GM18498 (cell line): Measurements from ENCODE around the gene CPSF4.
A peak's percentile ranks its signal among the peaks of the same experiment; 100 is the strongest.

Experiments
- ATAC-seq: cut with Tn5 transposase; IDR thresholded peaks from one replicate; pipeline ENCODE4 v1.9.1; 2021; ENCODE audit warnings: mild to moderate bottlenecking, moderate library complexity; ENCODE audit not compliant: unreplicated experiment

Gene CPSF4

DNA sequence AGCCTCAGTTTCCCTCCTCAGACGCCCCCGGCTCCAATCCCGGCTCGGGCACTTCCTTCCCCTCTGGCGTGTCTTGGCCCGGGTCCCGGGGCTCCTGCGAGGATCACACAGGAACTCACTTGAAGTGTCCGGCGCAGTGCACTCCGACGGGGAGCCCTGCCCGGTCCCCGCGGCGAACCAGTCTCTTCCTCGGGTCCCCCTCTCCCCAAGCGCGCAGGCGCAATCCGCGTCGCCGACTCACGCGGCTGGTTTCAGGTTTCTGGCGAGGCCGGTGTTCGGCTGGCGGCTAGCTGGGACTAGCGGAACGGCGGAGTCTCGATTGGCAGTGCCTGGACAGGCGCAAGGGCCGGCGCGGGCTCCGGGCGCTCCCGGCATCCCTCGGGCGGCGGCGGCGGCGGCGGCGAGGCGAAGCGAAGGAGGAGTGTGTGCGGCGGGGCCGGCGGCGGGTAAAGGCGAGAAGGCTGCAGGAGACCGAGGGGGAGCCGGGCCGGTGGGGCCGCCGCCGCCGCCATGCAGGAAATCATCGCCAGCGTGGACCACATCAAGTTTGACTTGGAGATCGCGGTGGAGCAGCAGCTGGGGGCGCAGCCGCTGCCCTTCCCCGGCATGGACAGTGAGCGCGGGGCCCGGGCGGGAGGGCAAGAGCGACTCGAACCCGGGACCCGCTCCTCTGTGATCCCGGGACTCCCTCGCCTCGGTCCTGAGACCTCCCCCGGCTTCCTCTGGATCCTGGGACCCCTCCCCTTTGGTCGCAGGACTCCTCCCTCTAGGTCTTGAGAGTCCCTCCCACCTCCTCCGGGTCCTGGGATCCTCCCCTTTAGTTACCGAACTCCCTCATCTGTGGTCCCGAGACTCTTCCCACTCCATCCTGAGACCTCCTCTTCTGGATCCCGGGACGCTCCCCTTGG lies at the start of gene CPSF4, which contains the start of gene PTCD1:
Gene CPSF4, plus strand, starts transcription at position 371 of the 908 bp plus-strand sequence. Its CDS starts 140 bp downstream, at position 511.
Gene PTCD1, minus strand, starts transcription at position 226 of the 908 bp plus-strand sequence. CDS start 3,556 bp downstream, outside the sequence.
- ATAC-seq = peak; percentile 93

GRCh38 chr7:99389772-99390171 lies 49.0 kb upstream of the CPSF4 start:
- ATAC-seq = no peak

DNA sequence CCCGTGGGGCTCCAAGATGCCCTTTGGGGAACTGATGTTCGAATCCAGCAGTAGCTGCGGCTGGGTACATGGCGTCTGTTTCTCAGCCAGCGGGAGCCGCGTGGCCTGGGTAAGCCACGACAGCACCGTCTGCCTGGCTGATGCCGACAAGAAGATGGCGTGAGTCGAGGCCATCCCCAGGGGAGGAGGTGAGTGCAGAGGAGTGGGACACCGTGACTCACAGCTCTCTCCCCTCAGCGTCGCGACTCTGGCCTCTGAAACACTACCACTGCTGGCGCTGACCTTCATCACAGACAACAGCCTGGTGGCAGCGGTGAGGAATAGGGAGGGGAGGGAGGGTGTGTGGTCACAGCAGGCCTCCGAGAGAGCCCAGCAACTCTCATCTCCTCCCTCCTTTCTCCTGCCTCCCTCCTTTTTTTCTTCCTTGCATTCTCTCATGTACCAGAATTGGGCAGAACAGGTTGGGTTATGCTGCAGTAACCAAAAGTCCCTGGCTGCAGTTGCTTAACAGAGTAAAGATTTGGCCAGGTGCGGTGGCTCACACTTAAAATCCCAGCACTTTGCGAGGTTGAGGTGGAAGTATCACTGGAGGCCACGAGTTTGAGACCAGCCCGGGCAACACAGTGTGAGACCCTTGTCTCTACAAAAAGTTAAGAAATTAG lies 47.7 kb upstream of the CPSF4 start:
- ATAC-seq = no peak

- ATAC-seq = no peak
Observed at GRCh38 chr7:99392046-99392445, 46.7 kb upstream of the CPSF4 start.

GRCh38 chr7:99392659-99393354 lies 45.9 kb upstream of the CPSF4 start:
- no peak for ATAC-seq

DNA sequence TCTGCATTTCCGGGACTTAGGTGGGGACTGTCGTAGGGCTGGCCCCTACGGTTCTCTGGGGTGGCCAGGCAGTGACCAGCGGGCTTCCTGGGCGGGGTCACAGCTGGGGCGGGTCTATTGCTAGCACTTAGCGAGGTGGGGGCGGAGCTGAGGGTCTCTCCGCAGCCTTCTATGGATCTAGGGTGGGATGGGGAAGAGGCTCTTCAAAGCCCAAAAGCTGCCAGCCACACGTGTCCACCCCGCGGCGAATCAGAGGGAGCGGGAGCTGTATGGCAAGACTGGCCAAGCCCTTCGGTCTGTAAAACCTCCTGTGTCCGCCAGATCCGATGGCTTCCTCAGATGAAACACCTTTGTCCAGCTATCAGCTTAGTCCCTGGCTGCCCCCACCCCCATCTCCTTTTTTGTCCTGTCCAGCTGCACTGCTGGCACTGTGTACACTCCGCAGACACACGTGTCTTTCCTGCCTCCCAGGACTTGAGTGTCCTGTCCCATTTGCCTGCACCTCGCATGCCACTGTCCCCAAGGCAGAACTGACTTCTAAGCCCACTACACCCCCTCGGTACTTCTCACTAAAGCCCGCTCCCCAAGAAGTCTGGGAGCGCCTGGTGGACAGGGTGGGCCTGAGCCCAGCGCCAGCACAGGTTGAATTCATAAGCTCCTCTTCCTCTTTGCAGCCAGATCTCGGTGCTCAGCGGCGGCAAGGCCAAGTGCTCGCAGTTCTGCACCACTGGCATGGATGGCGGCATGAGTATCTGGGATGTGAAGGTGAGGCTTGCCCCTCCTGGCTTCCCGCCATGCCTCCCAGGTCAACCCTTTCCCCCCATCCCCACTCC lies 45.2 kb upstream of the CPSF4 start:
- ATAC-seq = no peak

- no peak for ATAC-seq
Observed at GRCh38 chr7:99394188-99394502, 44.6 kb upstream of the CPSF4 start.

- ATAC-seq = no peak
Observed at GRCh38 chr7:99395616-99396327, 43.0 kb upstream of the CPSF4 start.

DNA sequence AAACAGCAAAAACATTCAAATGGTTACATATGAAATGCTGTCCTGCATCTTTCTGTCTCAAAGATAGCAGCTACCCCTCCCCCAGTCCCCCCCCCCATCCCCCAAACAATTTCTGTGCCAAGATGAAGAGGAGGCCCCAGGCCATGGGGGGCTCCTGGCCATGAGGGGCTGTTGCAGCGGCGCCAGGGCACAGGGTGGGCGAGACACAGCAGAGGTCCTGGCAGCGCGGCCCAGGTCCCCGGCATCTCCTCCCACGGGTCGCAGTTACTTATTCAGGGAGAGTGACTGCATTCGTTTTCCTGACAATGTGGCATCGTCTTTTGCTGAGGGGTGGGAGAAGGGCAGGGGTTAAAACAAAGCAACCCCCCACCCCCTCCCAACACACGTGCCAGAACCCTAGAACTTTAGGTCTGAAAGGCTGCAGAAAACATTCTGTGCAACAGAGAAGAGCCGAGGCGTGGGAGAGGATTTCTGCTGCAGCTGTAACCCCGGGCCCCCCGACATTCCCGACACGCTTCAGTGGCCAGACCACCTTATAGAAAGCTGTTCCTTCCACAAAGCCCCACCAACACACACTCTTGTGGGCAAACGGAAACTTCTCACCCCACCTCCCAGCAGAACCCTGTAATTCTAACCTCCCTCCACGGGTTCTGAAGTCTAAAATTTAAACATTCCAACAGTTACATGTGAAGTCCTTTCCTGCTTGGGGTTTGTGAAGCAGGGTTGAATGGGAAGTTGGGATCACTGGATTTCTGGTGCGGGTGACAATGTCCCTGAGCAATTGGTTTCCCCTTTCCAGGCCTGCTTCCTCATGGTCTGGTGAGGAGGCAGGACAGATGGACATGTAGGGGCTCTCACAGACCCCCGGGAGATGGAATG lies 42.1 kb upstream of the CPSF4 start:
- no peak for ATAC-seq

DNA sequence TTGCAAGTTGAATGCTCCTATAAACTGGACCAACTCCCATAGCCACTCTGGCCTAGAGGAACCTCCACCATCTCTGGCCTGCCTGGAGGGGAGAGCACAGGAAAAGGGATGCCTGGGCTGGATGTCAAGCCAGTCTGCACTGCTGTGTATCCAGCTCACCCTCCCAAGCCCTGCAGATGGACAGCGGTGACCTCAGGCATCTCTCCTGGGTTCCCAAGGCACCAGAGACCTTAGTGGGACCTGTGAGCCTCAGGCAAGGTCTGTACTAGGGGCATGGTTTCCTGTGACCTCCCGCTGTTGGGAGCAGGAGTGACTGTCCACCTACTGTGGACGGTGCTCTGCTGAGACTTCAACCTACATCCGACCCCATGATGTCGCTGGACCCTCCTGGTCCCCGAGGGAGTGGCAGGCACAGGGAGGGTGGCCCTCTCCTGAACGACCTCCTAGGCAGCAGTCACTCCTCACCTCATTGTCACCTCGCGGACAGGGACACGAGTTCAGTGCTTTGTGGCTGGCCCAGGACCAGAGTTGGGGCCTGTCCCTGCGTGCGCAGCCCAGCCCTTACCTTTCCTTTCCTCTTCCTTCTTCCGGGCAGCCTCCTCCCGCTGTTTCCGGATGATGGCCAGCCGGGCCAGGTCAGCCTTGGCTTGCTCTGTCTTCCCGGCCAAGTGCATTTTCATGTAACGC lies 41.3 kb upstream of the CPSF4 start:
- ATAC-seq = no peak

DNA sequence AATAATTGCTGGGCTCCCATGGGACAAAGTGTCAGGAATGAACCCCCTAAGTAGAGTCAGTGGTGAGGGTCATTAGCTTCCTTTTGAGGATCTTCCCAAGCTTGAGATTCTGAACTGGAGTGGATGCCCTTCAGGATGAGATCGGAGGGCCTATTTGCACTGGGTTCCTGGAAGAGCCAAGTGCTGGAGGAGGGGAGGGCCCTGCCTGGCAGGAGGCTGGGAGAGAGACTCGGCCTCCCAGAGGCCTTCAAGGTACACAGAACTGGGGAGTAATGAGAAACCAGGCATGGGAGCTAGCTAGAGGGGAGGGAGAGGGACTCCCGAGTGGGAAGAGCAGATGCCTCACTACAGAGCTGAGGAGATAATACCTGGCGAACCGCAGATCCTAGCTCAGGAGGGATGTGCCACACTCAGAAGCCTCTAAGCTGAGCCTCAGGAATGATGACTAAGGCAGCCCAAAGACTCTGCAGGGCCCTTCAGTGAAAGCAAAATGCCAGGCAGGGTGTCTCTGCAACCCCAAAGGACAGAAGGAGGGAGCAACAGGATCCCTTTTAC lies 39.8 kb upstream of the CPSF4 start:
- no peak for ATAC-seq

DNA sequence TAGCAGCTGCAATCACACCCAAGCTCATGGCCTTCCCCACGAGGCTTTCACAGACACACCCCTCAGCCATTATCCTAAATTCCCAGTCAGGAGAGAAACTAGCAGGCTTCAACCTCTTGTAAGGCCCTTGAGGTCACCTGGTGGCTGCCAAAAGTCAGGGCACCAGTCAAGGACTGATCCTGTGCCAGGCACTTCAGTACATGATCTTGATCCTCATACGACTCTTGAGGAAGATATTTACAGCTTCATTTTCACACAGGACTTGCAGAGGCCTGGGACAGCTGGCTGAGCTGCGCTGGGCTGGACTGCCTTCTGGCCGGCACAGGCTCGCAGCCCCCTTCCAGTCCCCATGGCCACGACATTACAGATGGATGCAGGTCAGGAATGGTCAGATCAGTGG lies 39.1 kb upstream of the CPSF4 start:
- no peak for ATAC-seq

GRCh38 chr7:99402854-99403253 lies 35.9 kb upstream of the CPSF4 start:
- ATAC-seq = no peak

- no peak for ATAC-seq
Observed at GRCh38 chr7:99403764-99404163, 35.0 kb upstream of the CPSF4 start.

- ATAC-seq = no peak
Observed at GRCh38 chr7:99404235-99404976, 34.3 kb upstream of the CPSF4 start.

GRCh38 chr7:99404977-99405320 lies 33.8 kb upstream of the CPSF4 start:
- ATAC-seq = no peak

- ATAC-seq = no peak
Observed at GRCh38 chr7:99406557-99406956, 32.2 kb upstream of the CPSF4 start.
